HG03460 (cell line): Measurements from ENCODE around the gene MUC2.

Experiments
- ATAC-seq: cut with Tn5 transposase; IDR thresholded peaks from one replicate; pipeline ENCODE4 v1.9.1; 2021; ENCODE audit not compliant: unreplicated experiment

Gene MUC2

GRCh38 chr11:1074244-1075221, at the start of gene MUC2:
MUC2 (plus strand) TSS chr11:1074874.
- no peak for ATAC-seq

- ATAC-seq = no peak
These were observed 49.1 kb upstream of the MUC2 start for GRCh38 chr11:1025410-1026162.

DNA sequence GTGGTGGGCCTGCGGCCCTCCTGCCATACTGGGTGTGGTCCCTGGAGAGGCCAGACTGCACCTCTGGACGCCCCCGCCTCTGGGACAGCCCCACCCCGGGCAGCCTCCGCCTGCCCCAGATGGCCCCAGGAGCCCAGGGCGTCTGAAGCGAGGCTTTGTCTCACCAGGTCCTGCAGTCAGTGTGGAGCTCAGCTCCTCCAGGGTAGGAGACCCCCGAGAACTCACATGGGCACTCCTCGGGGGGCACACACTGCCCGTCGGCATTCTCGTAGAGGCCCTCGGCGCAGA, 48.6 kb upstream of the MUC2 start:
- ATAC-seq = no peak

- no peak for ATAC-seq
These were observed 47.8 kb upstream of the MUC2 start for GRCh38 chr11:1026641-1027482.

DNA sequence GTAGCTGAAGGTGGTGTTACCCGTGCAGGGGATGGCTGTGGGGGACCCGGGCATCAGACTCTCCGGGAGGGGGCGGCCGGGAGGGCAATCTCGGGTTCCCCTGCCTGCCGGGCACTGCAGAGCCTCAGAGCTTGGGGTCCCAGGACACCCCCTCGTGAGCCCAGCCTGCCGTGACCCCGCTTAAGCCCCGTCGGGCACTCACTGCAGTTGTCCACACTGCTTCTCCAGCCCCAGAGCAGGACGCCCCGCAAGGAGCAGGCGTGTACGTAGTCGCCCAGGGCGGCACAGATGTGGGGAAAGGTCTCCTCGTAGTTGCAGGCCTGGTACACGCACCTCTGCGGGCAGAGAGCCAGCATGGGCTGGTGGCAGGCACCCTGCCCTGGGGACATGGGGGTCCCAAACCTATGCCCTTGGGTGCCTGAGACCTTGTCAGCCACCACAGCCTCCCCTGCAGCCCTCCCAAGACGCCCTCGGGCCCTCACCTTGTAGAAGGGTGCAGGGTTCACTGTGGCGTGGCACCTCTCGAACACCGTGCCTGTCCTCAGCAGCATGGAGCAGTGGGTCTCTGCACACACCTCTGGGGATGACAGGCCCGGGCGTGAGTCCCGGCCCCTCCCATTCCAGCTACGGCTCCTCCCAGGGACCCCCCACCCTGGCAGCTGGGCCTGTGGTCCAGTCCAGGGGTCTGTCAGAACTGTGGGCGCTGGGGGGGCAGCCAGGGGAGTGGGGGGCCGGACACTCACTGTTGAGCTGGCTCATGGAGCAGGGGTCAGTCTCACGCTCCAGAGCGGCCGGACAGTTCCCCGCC, 47.0 kb upstream of the MUC2 start:
- no peak for ATAC-seq

DNA sequence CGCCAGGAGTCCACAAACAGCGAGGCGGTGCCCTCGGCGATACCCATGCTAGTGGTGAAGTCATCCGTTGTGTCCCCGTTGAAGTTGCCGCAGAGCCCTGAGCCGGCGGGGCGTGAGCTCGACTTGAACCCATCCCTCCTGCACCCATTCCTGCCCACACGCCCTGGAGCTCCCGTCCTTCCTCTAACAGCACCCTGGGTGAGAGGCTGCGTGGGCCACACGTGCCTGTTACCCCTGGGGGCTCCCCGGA, 46.5 kb upstream of the MUC2 start:
- no peak for ATAC-seq

DNA sequence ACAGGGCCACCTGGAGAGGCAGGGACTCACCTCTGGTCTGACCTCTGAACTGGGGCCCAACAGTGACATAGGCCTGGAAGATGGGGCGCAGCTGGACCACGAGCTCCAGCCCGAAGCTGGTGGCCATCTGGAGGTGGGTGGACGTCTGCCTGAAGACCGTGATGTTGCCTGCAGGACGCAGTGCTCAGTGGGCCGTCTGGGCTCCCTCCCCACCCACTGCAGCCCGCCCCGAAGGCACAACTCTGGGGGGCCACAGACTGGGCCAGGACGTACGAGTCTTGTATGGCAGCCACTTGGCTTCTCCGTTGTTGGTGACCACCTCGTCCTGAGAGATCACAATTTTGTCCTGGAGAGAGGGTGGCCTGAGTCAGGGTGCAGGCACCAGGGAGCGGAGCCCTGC, 46.1 kb upstream of the MUC2 start:
- no peak for ATAC-seq

DNA sequence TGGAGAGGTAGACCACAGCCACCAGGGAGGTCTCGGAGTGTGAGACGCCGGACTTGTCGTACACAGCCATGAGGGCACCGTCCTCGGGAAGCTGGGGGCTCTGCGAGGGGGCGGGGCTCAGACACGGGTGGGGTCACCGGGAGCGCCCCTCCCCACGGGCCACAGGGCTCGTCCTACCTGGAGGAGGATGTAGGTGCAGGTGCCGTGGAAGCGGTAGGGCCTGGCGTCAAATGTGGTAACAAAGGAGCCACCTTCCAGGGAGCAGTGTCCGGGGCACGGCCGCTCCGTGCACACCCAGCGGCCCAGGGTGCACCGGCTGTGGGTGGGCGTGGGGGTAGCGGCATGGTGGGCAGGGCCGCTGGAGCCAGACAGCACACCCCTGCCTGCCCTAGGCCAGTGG, 45.6 kb upstream of the MUC2 start:
- no peak for ATAC-seq

DNA sequence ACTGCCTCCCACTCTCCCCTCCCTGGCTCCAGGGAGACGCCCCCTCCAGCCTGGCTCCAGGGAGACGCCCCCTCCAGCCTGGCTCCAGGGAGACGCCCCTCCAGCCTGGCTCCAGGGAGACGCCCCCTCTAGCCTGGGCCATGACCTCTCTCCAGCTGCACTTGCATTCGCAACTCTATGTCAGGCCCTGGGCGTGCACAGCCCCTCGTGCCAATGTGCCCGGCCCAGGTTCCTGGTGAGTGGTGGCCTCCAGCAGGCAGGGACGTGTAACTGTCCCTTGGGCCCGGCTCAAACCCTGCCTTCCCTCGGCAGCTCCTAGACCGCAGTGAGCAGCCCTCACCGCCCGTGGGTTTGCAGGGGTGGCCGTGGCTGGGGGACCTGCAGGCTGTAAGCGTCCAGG, 45.0 kb upstream of the MUC2 start:
- ATAC-seq = no peak

DNA sequence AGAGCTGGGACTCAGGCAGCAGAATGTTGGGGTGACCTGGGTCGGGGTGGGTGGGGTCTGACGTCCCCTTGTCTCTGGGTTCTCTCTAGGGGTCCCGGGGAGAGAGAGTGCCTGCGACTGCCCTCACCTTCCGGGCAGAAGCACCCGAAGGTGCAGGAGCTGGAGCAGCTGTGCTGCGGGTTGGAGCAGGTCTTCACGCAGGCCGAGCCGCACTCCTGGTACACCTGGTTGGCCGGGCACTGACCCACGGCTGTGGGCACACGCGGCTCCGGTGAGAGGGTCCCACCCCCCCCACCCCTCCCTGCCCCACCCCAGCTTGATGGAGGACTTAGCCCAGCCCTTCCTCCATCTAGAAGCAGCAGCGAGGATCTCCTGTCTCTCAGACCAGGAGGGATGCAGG, 44.6 kb upstream of the MUC2 start:
- ATAC-seq = no peak

DNA sequence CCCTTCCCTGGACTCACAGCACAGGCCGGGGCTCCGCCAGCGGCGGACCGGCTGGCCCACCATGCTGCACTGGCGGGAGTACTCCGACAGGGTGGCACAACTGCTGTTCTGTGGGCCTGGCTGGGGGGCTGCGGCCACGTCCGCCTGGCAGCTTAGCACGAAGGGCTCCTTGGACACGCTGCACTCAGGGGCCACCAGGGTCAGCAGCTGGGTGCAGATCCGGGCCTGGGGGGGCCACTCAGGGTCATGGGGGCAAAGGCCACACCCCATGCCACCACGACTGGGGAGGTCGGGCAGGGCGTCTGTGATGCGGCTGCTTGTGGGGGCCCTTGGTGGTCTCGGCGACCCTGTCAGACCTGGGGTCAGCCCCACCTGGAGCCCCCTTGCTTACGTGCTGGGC, 44.1 kb upstream of the MUC2 start:
- ATAC-seq = no peak

DNA sequence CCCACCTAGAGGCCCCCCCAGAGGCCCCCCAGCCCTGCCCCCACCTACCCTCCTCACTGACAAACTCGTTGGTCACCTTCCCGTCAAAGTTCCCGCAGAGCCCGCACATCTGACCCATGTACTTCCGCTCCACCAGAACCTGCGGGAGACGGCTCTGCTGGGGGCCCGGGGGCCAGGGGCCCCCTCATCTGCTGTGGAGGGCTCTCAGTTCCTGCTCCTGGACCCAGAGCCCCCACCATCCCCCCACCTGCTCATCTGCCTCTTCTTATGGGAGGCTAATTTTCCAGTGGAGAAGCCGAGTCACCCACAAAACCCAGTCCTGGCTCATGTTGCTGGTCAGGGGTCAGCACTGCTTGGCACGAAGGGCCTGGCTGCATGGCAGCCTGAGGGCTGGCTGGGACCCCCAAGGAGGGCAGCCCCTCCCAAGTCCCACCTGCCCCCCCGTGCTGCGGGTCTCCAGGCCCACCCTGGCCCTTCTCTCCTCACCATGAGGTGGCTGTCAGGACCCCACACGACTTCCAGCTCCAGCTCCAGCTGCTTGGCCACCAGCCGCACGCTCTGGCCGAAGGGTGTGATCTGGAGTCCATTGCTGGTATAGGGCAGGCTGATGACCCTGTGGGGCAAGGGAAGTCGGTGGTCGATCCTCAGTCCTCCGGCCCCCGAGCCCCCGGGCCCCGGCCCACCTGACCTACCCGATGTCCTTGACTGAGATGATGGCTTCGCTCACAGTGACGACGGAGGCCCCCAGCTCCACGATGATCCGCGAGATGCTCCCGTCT, 43.4 kb upstream of the MUC2 start:
- no peak for ATAC-seq

GRCh38 chr11:1032310-1032891, 42.3 kb upstream of the MUC2 start:
- no peak for ATAC-seq

GRCh38 chr11:1033016-1033798, 41.5 kb upstream of the MUC2 start:
- no peak for ATAC-seq

GRCh38 chr11:1034001-1034400, 40.7 kb upstream of the MUC2 start:
- no peak for ATAC-seq

DNA sequence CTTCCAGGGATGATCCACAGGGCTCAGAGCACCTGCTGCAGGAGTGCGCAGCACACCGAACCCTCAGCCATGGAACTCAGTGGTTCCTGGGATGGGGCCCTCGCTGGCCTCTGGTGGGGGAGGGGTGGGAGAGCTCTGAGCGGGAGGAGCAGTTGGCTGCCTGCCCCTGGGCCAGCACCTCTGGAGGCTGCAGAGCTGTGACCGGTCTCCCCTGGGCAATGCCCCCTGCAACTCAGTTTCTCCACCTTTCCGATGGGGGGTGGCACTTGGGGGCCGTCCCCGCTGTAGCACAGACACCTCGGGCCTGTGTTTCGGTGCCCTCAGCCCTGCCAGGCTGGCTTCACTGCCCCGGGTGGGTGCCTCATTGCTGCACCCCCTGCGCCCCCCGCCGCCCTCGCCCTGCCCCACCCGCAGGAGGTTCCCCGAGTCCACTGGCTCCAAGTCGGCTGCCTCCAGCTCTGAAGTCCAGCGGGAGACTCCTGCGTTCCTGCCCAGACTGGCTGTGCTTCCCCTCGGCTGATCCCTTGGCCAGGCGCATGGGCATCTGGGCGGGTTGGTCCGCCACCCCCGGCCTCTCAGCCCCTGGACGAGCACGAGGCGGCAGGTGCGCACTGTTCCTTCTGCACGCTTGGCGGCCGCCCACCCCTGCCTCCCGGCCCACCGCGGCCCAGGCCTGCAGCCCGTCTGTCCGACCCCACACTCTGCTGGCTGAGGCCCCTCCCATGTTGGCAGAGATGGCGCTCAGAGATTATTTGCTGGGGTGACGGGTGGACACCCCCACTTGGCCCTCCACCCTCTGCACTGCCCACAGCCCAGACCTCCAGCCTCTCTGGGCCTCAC, 40.0 kb upstream of the MUC2 start:
- no peak for ATAC-seq

GRCh38 chr11:1035577-1036283, 38.9 kb upstream of the MUC2 start:
- ATAC-seq = no peak
